HG03439 (cell line): ENCODE results near the gene SERINC5.

Experiments used
- ATAC-seq: cut with Tn5 transposase; IDR thresholded peaks from one replicate; pipeline ENCODE4 v1.9.1; 2021; ENCODE audit warnings: mild to moderate bottlenecking, moderate library complexity; ENCODE audit not compliant: unreplicated experiment

Gene SERINC5

GRCh38 chr5:80230269-80230992 lies 25.4 kb downstream of the SERINC5 start:
- no peak for ATAC-seq

- no peak for ATAC-seq
These were observed 26.0 kb downstream of the SERINC5 start for GRCh38 chr5:80229902-80230255.

- ATAC-seq, result no peak
These were observed 27.8 kb downstream of the SERINC5 start for GRCh38 chr5:80227979-80228596.

- ATAC-seq, result no peak
These were observed 29.9 kb downstream of the SERINC5 start for GRCh38 chr5:80225934-80226326.

GRCh38 chr5:80225189-80225933 lies 30.5 kb downstream of the SERINC5 start:
- no peak for ATAC-seq

GRCh38 chr5:80223561-80223960 lies 32.3 kb downstream of the SERINC5 start:
- no peak for ATAC-seq

GRCh38 chr5:80220245-80220897 lies 35.5 kb downstream of the SERINC5 start:
- ATAC-seq, result no peak

GRCh38 chr5:80219391-80219790 lies 36.5 kb downstream of the SERINC5 start:
- no peak for ATAC-seq

GRCh38 chr5:80217667-80218066 lies 38.2 kb downstream of the SERINC5 start:
- ATAC-seq, result no peak

- ATAC-seq, result no peak
These were observed 38.9 kb downstream of the SERINC5 start for GRCh38 chr5:80216753-80217596.

- ATAC-seq, result no peak
These were observed 39.8 kb downstream of the SERINC5 start for GRCh38 chr5:80216096-80216495.

- ATAC-seq, result no peak
These were observed 40.3 kb downstream of the SERINC5 start for GRCh38 chr5:80215523-80215922.

GRCh38 chr5:80213466-80213865 lies 42.4 kb downstream of the SERINC5 start:
- ATAC-seq, result no peak

- no peak for ATAC-seq
These were observed 43.6 kb downstream of the SERINC5 start for GRCh38 chr5:80212171-80212667.

GRCh38 chr5:80211327-80211726 lies 44.5 kb downstream of the SERINC5 start:
- no peak for ATAC-seq

- no peak for ATAC-seq
These were observed 45.8 kb downstream of the SERINC5 start for GRCh38 chr5:80210014-80210413.

- no peak for ATAC-seq
These were observed 47.5 kb downstream of the SERINC5 start for GRCh38 chr5:80208381-80208780.

GRCh38 chr5:80207832-80208231 lies 48.0 kb downstream of the SERINC5 start:
- no peak for ATAC-seq

- ATAC-seq, result no peak
These were observed 49.6 kb downstream of the SERINC5 start for GRCh38 chr5:80206282-80206681.

- no peak for ATAC-seq
These were observed 50.0 kb downstream of the SERINC5 start for GRCh38 chr5:80205846-80206245.
